Measurements from ENCODE around the gene CFAP20. TPM values are rescaled to one million over a fixed set of nuclear protein-coding genes. Genes with fewer than 3 reads are reported as not detected.

Gene CFAP20
- total and polyA plus RNA-seq, 2 of the 13 experiments (the other 11 are each of a cell fraction or from before 2014, with no cell fraction given): 73.1 to 87.4 TPM

DNA sequence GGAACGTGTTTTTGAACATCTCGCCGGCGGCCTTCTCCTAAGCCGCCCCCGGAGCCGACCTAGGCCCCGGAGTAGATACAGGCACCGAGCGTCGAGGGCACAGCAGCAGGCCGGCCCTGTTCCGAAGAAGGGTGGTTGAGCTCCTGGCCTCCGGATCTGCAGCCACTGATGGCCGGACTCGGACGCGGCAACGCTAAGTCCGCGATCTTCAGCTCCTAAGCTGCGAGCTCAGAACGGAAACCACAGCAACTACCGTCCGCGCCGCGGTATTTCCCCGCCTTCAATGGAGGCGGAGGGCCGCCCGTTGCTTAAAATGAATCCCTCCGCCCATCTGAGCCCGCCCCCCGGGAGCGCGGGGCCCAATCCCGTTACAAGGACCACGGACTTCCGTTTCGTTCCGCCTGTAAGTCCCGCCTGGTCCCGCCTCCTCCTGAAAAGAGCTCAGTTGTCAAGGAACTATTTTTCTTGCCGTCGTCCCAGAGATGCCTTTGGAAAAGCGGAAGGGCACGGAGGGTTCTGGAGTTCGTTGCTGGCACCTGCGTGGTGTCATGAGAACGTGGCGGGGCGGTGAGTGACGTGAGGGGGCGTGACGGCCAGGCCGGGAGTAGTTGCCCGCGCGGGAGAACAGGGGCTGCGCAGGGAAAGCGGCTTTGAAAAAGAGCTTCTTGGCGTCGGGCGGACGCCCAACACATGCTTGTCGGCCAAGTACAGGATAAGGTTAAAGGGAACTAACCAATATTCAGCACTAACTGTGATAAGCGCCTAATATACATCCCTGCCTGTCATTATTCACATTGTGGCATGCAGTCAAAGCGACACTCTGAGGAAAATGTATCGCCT lies at the start of gene CFAP20 (continued):
- peak; percentile 81 for TF ChIP-seq ZNF609 (CRISPR knock-in tag; IDR thresholded peaks at IDR 0.05; ENCODE audit: borderline replicate concordance)
- TF ChIP-seq SP5 (CRISPR knock-in tag; IDR thresholded peaks at IDR 0.05; ENCODE audit: borderline replicate concordance, low read depth): peak; percentile 98
- peak; percentile 91 for TF ChIP-seq CHD2 (IDR thresholded peaks at IDR 0.05; ENCODE audit: low read depth, low read length)
- peak; percentile 98 for TF ChIP-seq ZNF784 (CRISPR knock-in tag; IDR thresholded peaks at IDR 0.05; ENCODE audit: borderline replicate concordance)
- no peak; the same call in 1 of the 2 replicates for TF ChIP-seq KAT2B (IDR thresholded peaks at IDR 0.05; ENCODE audit: borderline replicate concordance, low read depth, low read length)
- no peak for TF ChIP-seq ZNF850 (CRISPR knock-in tag; conservative IDR thresholded peaks at IDR 0.05)
- peak; percentile 96 for TF ChIP-seq CREB1 (IDR thresholded peaks at IDR 0.05)
- TF ChIP-seq CREB1 (CRISPR knock-in tag; IDR thresholded peaks at IDR 0.05): peak; percentile 98
- peak; percentile 86 for TF ChIP-seq ELF3 (CRISPR knock-in tag; IDR thresholded peaks at IDR 0.05)
- TF ChIP-seq GLI4 (CRISPR knock-in tag; IDR thresholded peaks at IDR 0.05; ENCODE audit: borderline replicate concordance): peak; percentile 78; the same call in 1 of the 2 replicates
- TF ChIP-seq, protein P1, sequence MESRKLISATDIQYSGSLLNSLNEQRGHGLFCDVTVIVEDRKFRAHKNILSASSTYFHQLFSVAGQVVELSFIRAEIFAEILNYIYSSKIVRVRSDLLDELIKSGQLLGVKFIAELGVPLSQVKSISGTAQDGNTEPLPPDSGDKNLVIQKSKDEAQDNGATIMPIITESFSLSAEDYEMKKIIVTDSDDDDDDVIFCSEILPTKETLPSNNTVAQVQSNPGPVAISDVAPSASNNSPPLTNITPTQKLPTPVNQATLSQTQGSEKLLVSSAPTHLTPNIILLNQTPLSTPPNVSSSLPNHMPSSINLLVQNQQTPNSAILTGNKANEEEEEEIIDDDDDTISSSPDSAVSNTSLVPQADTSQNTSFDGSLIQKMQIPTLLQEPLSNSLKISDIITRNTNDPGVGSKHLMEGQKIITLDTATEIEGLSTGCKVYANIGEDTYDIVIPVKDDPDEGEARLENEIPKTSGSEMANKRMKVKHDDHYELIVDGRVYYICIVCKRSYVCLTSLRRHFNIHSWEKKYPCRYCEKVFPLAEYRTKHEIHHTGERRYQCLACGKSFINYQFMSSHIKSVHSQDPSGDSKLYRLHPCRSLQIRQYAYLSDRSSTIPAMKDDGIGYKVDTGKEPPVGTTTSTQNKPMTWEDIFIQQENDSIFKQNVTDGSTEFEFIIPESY (CRISPR knock-in tag; IDR thresholded peaks at IDR 0.05): no peak; the same call in 1 of the 2 replicates
- TF ChIP-seq ZSCAN25 (CRISPR knock-in tag; IDR thresholded peaks at IDR 0.05): peak; percentile 70
- TF ChIP-seq TAF15 (IDR thresholded peaks at IDR 0.05; ENCODE audit: low read depth, low read length, poor library complexity, severe bottlenecking): peak; percentile 90
- no peak; the same call in 1 of the 2 replicates for TF ChIP-seq EHMT2 (IDR thresholded peaks at IDR 0.05; ENCODE audit: borderline replicate concordance, low read depth, low read length)
- TF ChIP-seq MZF1 (CRISPR knock-in tag; IDR thresholded peaks at IDR 0.05; ENCODE audit: borderline replicate concordance): 0 out of 2 replicates have a peak, but pooled peaks have one; percentile 23
- TF ChIP-seq KDM3A (CRISPR knock-in tag; IDR thresholded peaks at IDR 0.05; ENCODE audit: low read depth): peak; percentile 92
- peak; percentile 94 for TF ChIP-seq ZNF878 (CRISPR knock-in tag; IDR thresholded peaks at IDR 0.05)
- peak; percentile 85; the same call in 1 of the 2 replicates for TF ChIP-seq NPAS2 (CRISPR knock-in tag; IDR thresholded peaks at IDR 0.05; ENCODE audit: borderline replicate concordance)
- peak; percentile 83; the same call in 1 of the 2 replicates for TF ChIP-seq GTF3A (CRISPR knock-in tag; conservative IDR thresholded peaks at IDR 0.05)
- peak; percentile 97 for TF ChIP-seq ASH2L (IDR thresholded peaks at IDR 0.05; ENCODE audit: insufficient read length, low read depth, low read length)
- TF ChIP-seq ZNF451 (CRISPR knock-in tag; IDR thresholded peaks at IDR 0.05): 0 out of 2 replicates have a peak, but pooled peaks have one; percentile 87
- TF ChIP-seq ZNF547 (CRISPR knock-in tag; IDR thresholded peaks at IDR 0.05): peak; percentile 93

Data from HepG2 (cell line).